GM10248 (cell line): ENCODE results near the gene ERICH4.
"Not testable (repeated sequence)": the region's sequence is repeated elsewhere in the genome, so short reads cannot be mapped to it uniquely, and the experiment has no call there.

Experiments
- CTCF ChIA-PET: fragments of 300-600 bp; sonication (Branson Sonifier 250); formaldehyde crosslinking; extraction: SDS; loops from one replicate; lab custom pipeline; 2021; ENCODE audit warnings: antibody characterized with exemption; lab: Yijun Ruan, JAX
- POLR2A ChIA-PET: fragments of 350-650 bp; sonication (Branson Sonifier 250); formaldehyde crosslinking; extraction: SDS; loops from one replicate; lab custom pipeline; 2020; ENCODE audit warnings: antibody characterized with exemption; lab: Yijun Ruan, JAX
- DNase-seq: peaks from one replicate; pipeline ENCODE4 v3.0.0; 2012; ENCODE audit errors: extremely low spot score
- CTCF ChIP-seq: IDR thresholded peaks from 2 replicates; pipeline ENCODE4 v1.5.1; 2012; ENCODE audit warnings: mild to moderate bottlenecking, low read depth; ENCODE audit errors: extremely low read depth, missing control alignments, control extremely low read depth

Gene ERICH4

GRCh38 chr19:41408256-41408655 lies 34.7 kb upstream of the ERICH4 start:
- POLR2A ChIA-PET: interaction anchor here (0.6 to 1.1 kb wide), 2 partner anchors 13 to 79 kb away, joined by 3 to 4 read pairs; no protein-coding TSS in a partner anchor
- TF ChIP-seq CTCF: peak; percentile 25
- CTCF ChIA-PET: interaction anchor here (1.2 to 2.8 kb wide), 3 partner anchors 10 to 32 kb away, joined by 4 to 8 read pairs (median 4); partner anchors contain the start of gene DMAC2
- no peak for DNase-seq

GRCh38 chr19:41408846-41409245 lies 34.1 kb upstream of the ERICH4 start:
- ChIA-PET CTCF (interaction anchor here (1.2 to 2.8 kb wide), 3 partner anchors 10 to 31 kb away, joined by 4 to 8 read pairs (median 4); partner anchors contain the start of gene DMAC2), POLR2A (interaction anchor here (1.1 kb wide), 1 partner anchor 12 kb away, joined by 3 read pairs; no protein-coding TSS in a partner anchor)
- DNase-seq: not testable (repeated sequence)

GRCh38 chr19:41409288-41409687 lies 33.7 kb upstream of the ERICH4 start:
- ChIA-PET POLR2A (interaction anchor here (0.6 to 1.1 kb wide), 3 partner anchors 12 to 168 kb away, joined by 3 to 7 read pairs (median 4); no protein-coding TSS in a partner anchor), CTCF (interaction anchor here (2.8 kb wide), 1 partner anchor 9 kb away, joined by 8 read pairs; no protein-coding TSS in a partner anchor)
- TF ChIP-seq CTCF: no peak
- DNase-seq: no peak

- no peak for TF ChIP-seq CTCF
- POLR2A ChIA-PET: interaction anchor here (0.7 to 0.8 kb wide), 2 partner anchors 159 to 167 kb away, joined by 5 to 7 read pairs; no protein-coding TSS in a partner anchor
- DNase-seq: no peak
- CTCF ChIA-PET: interaction anchor here (0.8 to 2.8 kb wide), 3 partner anchors 8 to 160 kb away, joined by 3 to 8 read pairs (median 3); no protein-coding TSS in a partner anchor
These were observed 32.5 kb upstream of the ERICH4 start for GRCh38 chr19:41410336-41411054.

GRCh38 chr19:41411100-41411967 lies 31.6 kb upstream of the ERICH4 start:
- TF ChIP-seq CTCF: no peak
- DNase-seq: no peak
- CTCF ChIA-PET: interaction anchor here (1.2 kb wide), 1 partner anchor 21 kb away, joined by 3 read pairs; no protein-coding TSS in a partner anchor
- POLR2A ChIA-PET: no interaction called here

- no peak for DNase-seq
- ChIA-PET CTCF (interaction anchor here (1.2 kb wide), 1 partner anchor 20 kb away, joined by 3 read pairs; no protein-coding TSS in a partner anchor), POLR2A (no interaction called here)
- no peak for TF ChIP-seq CTCF
These were observed 31.0 kb upstream of the ERICH4 start for GRCh38 chr19:41411968-41412265.
